ENCODE data around the gene SAMD8. TPM values are rescaled to one million over a fixed set of nuclear protein-coding genes. Genes with fewer than 3 reads are reported as not detected.

Gene SAMD8
- total RNA-seq, 1 donor from 2014 or later, result 35.4 TPM

DNA sequence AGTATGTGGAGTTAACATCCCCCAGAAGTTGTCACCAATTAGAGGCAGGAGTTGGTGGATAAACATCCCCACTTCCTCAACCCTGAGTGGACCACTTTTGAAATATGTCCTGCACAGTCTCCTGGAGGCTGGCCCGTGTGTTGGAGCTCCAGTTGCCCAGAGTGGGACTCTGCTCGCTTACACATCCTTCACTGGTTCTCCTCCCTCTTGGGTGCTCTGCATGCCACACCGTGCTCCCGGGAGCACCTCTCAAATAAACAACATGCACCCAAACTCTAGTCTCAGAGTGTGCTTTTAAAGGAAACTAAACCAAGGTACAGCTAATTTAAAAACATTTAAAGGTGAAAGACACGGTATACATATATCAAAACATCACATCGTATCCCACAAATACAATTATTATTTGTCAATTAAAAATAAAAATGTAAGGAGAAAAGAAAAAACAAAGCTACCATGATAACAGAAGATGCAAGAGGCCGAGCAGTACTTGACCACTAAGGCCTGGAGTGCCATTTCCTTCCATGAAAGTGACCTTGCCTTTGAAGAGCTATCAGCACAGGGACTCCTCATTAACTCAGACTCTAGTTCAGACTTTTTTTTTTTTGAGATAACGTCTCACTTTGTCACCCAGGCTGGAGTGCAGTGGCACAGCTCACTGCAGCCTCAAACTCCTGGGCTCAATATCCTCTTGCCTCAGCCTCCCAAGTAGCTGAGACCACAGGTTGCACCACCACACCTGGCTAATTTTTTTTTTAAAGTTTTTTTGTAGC, 47.8 kb upstream of the SAMD8 start:
- peaks cover 2% of the 10 kb centered on the region for H3K9me3 Mint-ChIP-seq (ENCODE audit: unreplicated experiment)
- no peaks in the 10 kb centered on the region for H3K27me3 ChIP-seq (ENCODE audit: insufficient read depth, low read length)
- H3K4me3 ChIP-seq (ENCODE audit: insufficient read depth, low read depth, low read length), result no peak overlapping the region
- no peaks in the 10 kb centered on the region for H3K4me1 ChIP-seq (ENCODE audit: insufficient read depth, low read length)
- no peaks in the 10 kb centered on the region for H3K36me3 ChIP-seq (ENCODE audit: insufficient read depth, low read length)
- H3K27ac ChIP-seq (ENCODE audit: low read depth, low read length), result no peak overlapping the region
- FAIRE-seq (no peak), DNase-seq (ENCODE audit: low read depth) (no peak)
- H4K20me1 ChIP-seq (ENCODE audit: insufficient read depth, low read length), result no peaks in the 10 kb centered on the region
- no peaks in the 10 kb centered on the region for H3K79me2 ChIP-seq (ENCODE audit: insufficient read depth, low read length)
- H3K27me3 Mint-ChIP-seq (ENCODE audit: low read depth, unreplicated experiment), result no peaks in the 10 kb centered on the region
- TF ChIP-seq CTCF (IDR thresholded peaks at IDR 0.05; ENCODE audit: insufficient read depth, low read depth, low read length) (no peak), EZH2 (IDR thresholded peaks at IDR 0.05; ENCODE audit: insufficient read depth, low read length) (no peak)
- H3K27ac Mint-ChIP-seq (ENCODE audit: unreplicated experiment), result no peak overlapping the region
- no peaks in the 10 kb centered on the region for H3K4me1 Mint-ChIP-seq (ENCODE audit: low read depth, unreplicated experiment)
- H3K9ac ChIP-seq (ENCODE audit: low read length), result no peak overlapping the region
- H3K4me3 Mint-ChIP-seq (ENCODE audit: unreplicated experiment), result no peak overlapping the region
- H2AFZ ChIP-seq (ENCODE audit: low read depth, low read length), result no peak overlapping the region
- H3K9me3 ChIP-seq (ENCODE audit: insufficient read depth, low read depth, low read length), result no peaks in the 10 kb centered on the region
- no peaks in the 10 kb centered on the region for H3K36me3 Mint-ChIP-seq (ENCODE audit: low read depth, unreplicated experiment)
- H3K4me2 ChIP-seq (ENCODE audit: low read length), result no peak overlapping the region

- TF ChIP-seq CTCF (IDR thresholded peaks at IDR 0.05; ENCODE audit: insufficient read depth, low read depth, low read length), result no peak
- Mint-ChIP-seq H3K4me1 (ENCODE audit: low read depth, unreplicated experiment) (no peaks in the 10 kb centered on the region), H3K27ac (ENCODE audit: unreplicated experiment) (no peak overlapping the region), H3K36me3 (ENCODE audit: low read depth, unreplicated experiment) (no peaks in the 10 kb centered on the region), H3K27me3 (ENCODE audit: low read depth, unreplicated experiment) (no peaks in the 10 kb centered on the region), H3K4me3 (ENCODE audit: unreplicated experiment) (no peak overlapping the region), H3K9me3 (ENCODE audit: unreplicated experiment) (no peaks in the 10 kb centered on the region)
- Histone ChIP-seq H3K4me1 (ENCODE audit: insufficient read depth, low read length) (no peaks in the 10 kb centered on the region), H3K36me3 (ENCODE audit: insufficient read depth, low read length) (no peaks in the 10 kb centered on the region), H3K79me2 (ENCODE audit: insufficient read depth, low read length) (no peaks in the 10 kb centered on the region), H4K20me1 (ENCODE audit: insufficient read depth, low read length) (no peaks in the 10 kb centered on the region), H3K4me3 (ENCODE audit: insufficient read depth, low read depth, low read length) (no peak overlapping the region), H2AFZ (ENCODE audit: low read depth, low read length) (no peak overlapping the region), H3K9ac (ENCODE audit: low read length) (no peak overlapping the region), H3K27me3 (ENCODE audit: insufficient read depth, low read length) (no peaks in the 10 kb centered on the region), H3K27ac (ENCODE audit: low read depth, low read length) (no peak overlapping the region), H3K4me2 (ENCODE audit: low read length) (no peak overlapping the region), H3K9me3 (ENCODE audit: insufficient read depth, low read depth, low read length) (no peaks in the 10 kb centered on the region)
- DNase-seq (ENCODE audit: low read depth) (no peak), FAIRE-seq (no peak)
Observed at GRCh38 chr10:75065076-75065475, 46.4 kb upstream of the SAMD8 start.

DNA sequence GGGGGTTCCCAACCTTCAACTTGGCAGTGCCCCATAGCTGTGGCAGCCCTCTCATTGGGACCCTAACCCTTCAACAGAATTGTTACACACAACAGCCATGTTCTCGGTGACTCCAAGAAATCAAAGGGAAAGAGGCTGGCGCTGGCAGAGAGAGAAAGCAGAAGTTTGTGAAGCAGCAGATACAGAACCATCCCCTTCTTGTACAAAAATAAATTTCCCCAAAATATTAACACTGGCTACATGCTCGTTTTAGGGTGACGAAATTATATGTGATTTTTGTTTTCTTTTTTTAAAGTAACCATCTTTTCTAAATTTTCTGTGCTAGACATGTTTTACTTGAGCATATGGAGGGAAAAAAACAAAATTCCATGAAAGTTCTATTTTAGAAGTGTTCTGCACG, 45.2 kb upstream of the SAMD8 start:
- no peak overlapping the region for H3K4me3 Mint-ChIP-seq (ENCODE audit: unreplicated experiment)
- DNase-seq (ENCODE audit: low read depth) (no peak), FAIRE-seq (no peak)
- H3K9me3 Mint-ChIP-seq (ENCODE audit: unreplicated experiment), result no peaks in the 10 kb centered on the region
- Histone ChIP-seq H3K36me3 (ENCODE audit: insufficient read depth, low read length) (no peaks in the 10 kb centered on the region), H3K4me2 (ENCODE audit: low read length) (no peak overlapping the region), H2AFZ (ENCODE audit: low read depth, low read length) (peak overlapping the region; percentile 4), H3K4me1 (ENCODE audit: insufficient read depth, low read length) (no peaks in the 10 kb centered on the region), H3K9ac (ENCODE audit: low read length) (no peak overlapping the region), H3K9me3 (ENCODE audit: insufficient read depth, low read depth, low read length) (no peaks in the 10 kb centered on the region), H3K27me3 (ENCODE audit: insufficient read depth, low read length) (no peaks in the 10 kb centered on the region), H3K27ac (ENCODE audit: low read depth, low read length) (no peak overlapping the region), H3K4me3 (ENCODE audit: insufficient read depth, low read depth, low read length) (no peak overlapping the region), H3K79me2 (ENCODE audit: insufficient read depth, low read length) (no peaks in the 10 kb centered on the region), H4K20me1 (ENCODE audit: insufficient read depth, low read length) (no peaks in the 10 kb centered on the region)
- no peaks in the 10 kb centered on the region for H3K36me3 Mint-ChIP-seq (ENCODE audit: low read depth, unreplicated experiment)
- H3K27me3 Mint-ChIP-seq (ENCODE audit: low read depth, unreplicated experiment), result no peaks in the 10 kb centered on the region
- peaks cover 3% of the 10 kb centered on the region for H3K4me1 Mint-ChIP-seq (ENCODE audit: low read depth, unreplicated experiment)
- H3K27ac Mint-ChIP-seq (ENCODE audit: unreplicated experiment), result no peak overlapping the region
- TF ChIP-seq EZH2 (IDR thresholded peaks at IDR 0.05; ENCODE audit: insufficient read depth, low read length), result no peak
- TF ChIP-seq CTCF (IDR thresholded peaks at IDR 0.05; ENCODE audit: insufficient read depth, low read depth, low read length), result no peak

Data from astrocyte (in vitro differentiated cells and primary cell).